ENCODE data around the gene ACY1.

DNA sequence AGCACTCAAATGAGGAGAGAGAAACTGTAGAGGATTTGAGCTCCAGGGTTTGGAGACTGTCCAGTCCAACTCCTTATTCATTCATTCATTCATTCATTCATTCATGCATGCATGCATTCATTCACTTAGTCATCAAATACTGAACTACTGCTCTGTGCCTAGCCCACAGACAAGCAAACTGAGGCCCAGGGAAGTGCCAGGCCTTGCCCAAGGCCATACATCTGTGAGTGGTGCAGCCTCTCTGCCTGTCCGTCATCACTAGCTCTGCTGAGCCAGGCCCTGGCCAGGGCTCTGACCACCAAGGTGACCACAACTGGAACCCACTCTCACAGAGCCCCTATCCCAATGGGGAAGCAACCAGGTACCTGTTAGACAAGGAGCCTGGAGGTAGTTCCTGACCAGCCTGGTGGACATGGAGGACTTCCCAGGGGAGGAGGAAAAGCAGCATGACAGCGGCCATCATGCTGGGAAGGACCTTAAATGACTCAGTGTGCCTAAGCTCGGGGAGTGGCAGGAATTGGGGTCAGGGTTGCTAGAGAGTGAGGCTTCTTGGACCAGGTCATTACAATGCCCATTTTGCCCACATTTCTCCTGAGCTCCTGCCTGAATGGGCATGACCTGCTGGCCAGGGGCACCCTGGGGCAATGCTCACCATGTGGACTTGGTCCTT is 39.9 kb downstream of the ACY1 start:
- TF ChIP-seq CTCF (tag by site-specific recombination; IDR thresholded peaks at IDR 0.05) (no peak), ZIC2 (tag by site-specific recombination; IDR thresholded peaks at IDR 0.05) (no peak), INSM2 (tag by site-specific recombination; IDR thresholded peaks at IDR 0.05) (no peak), YY1 (tag by site-specific recombination; IDR thresholded peaks at IDR 0.05) (no peak), BCL11A (tag by site-specific recombination; IDR thresholded peaks at IDR 0.05; ENCODE audit: low read depth) (no peak), ZNF174 (tag by site-specific recombination; IDR thresholded peaks at IDR 0.05) (no peak), ZNF600 (tag by site-specific recombination; IDR thresholded peaks at IDR 0.05) (no peak), ZBTB20 (tag by site-specific recombination; IDR thresholded peaks at IDR 0.05) (no peak)
- TF ChIP-seq, protein P1, sequence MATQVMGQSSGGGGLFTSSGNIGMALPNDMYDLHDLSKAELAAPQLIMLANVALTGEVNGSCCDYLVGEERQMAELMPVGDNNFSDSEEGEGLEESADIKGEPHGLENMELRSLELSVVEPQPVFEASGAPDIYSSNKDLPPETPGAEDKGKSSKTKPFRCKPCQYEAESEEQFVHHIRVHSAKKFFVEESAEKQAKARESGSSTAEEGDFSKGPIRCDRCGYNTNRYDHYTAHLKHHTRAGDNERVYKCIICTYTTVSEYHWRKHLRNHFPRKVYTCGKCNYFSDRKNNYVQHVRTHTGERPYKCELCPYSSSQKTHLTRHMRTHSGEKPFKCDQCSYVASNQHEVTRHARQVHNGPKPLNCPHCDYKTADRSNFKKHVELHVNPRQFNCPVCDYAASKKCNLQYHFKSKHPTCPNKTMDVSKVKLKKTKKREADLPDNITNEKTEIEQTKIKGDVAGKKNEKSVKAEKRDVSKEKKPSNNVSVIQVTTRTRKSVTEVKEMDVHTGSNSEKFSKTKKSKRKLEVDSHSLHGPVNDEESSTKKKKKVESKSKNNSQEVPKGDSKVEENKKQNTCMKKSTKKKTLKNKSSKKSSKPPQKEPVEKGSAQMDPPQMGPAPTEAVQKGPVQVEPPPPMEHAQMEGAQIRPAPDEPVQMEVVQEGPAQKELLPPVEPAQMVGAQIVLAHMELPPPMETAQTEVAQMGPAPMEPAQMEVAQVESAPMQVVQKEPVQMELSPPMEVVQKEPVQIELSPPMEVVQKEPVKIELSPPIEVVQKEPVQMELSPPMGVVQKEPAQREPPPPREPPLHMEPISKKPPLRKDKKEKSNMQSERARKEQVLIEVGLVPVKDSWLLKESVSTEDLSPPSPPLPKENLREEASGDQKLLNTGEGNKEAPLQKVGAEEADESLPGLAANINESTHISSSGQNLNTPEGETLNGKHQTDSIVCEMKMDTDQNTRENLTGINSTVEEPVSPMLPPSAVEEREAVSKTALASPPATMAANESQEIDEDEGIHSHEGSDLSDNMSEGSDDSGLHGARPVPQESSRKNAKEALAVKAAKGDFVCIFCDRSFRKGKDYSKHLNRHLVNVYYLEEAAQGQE (tag by site-specific recombination; IDR thresholded peaks at IDR 0.05) = no peak

Data from HEK293 (cell line).